ENCODE results near the gene MARCHF3.

DNA sequence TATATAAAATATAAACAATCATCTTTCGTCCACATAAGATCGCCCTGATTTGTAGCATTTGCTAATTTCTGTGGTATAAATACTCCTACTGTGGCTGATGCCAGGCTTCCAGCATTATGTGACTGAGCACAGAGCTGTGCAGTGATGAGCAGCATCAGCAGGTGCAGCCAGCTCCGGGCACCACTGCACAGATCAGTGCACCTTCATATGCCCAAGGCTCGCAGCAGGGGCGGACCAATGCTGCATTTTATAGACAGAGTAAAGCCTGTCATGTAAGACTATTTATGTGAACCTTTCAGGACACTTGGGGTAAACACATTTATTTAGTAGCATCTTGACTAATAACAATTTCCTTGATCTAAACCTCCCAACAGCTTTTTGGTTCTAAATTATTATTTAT, 200.3 kb downstream of the MARCHF3 start:
- no peak for TF ChIP-seq POLR2A (IDR thresholded peaks at IDR 0.05)
- TF ChIP-seq, protein P1, sequence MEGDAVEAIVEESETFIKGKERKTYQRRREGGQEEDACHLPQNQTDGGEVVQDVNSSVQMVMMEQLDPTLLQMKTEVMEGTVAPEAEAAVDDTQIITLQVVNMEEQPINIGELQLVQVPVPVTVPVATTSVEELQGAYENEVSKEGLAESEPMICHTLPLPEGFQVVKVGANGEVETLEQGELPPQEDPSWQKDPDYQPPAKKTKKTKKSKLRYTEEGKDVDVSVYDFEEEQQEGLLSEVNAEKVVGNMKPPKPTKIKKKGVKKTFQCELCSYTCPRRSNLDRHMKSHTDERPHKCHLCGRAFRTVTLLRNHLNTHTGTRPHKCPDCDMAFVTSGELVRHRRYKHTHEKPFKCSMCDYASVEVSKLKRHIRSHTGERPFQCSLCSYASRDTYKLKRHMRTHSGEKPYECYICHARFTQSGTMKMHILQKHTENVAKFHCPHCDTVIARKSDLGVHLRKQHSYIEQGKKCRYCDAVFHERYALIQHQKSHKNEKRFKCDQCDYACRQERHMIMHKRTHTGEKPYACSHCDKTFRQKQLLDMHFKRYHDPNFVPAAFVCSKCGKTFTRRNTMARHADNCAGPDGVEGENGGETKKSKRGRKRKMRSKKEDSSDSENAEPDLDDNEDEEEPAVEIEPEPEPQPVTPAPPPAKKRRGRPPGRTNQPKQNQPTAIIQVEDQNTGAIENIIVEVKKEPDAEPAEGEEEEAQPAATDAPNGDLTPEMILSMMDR (IDR thresholded peaks at IDR 0.05), result no peak
